Right atrium auricular region (tissue), 2 donors: ENCODE data around the gene STYXL2. TPM values are rescaled to one million over a fixed set of nuclear protein-coding genes. Genes with fewer than 3 reads are reported as not detected.

ENCODE experiments used
- DNase-seq: peaks from one replicate; pipeline ENCODE4 v3.0.0-alpha.2; 2019; ENCODE audit warnings: low spot score
- H3K27ac ChIP-seq, 2 donors: fragments of 200-600 bp; sonication (generic); 1 replicate in 1 of 2; 2 replicates in 1 of 2; pipeline ENCODE4 v1.5.1; 2016 to 2019
- H3K27me3 ChIP-seq, 2 donors: fragments of 200-600 bp; sonication (generic); one replicate each; pipeline versions ENCODE4 v1.5.1 to v1.6.0; 2017 to 2019
- H3K36me3 ChIP-seq: fragments of 200-600 bp; sonication (generic); one replicate; pipeline ENCODE4 v1.5.1; 2016
- H3K4me1 ChIP-seq, 2 donors: fragments of 200-600 bp; sonication (generic); one replicate each; pipeline versions ENCODE4 v1.5.1 to v1.6.0; 2017 to 2019
- H3K4me3 ChIP-seq, 2 donors: fragments of 200-600 bp; sonication (generic); 1 replicate in 1 of 2; 2 replicates in 1 of 2; pipeline ENCODE4 v1.5.1; 2017 to 2019; ENCODE audit warnings: mild to moderate bottlenecking in 1 of 2, moderate library complexity in 1 of 2
- H3K9me3 ChIP-seq, 2 donors: fragments of 200-600 bp; sonication (generic); one replicate each; pipeline ENCODE4 v1.5.1; 2019
- CTCF ChIP-seq, 2 donors: fragments of 200-600 bp; sonication (generic); IDR thresholded peaks; one replicate each; pipeline ENCODE4 v1.5.1; 2019; ENCODE audit warnings: antibody characterized with exemption in 2 of 2
- total RNA-seq, 2 donors: library from RNA; depleted of rRNA; stranded (reverse); fragments of >200 nt; gene quantifications; one replicate each; pipeline ENCODE4 v1.1.0, GENCODE V29; 2016

The STYXL2 gene
- total RNA-seq, 2 donors from 2014 or later = 60.2 to 148 TPM

- DNase-seq = no peak
- TF ChIP-seq CTCF (IDR thresholded peaks at IDR 0.05) = no peak
- H3K9me3 ChIP-seq = no peaks in the 10 kb centered on the region
- H3K36me3 ChIP-seq = peaks cover 85% of the 10 kb centered on the region
- peaks cover 0 to 7% of the 10 kb centered on the region in 2 donors for H3K4me1 ChIP-seq
- no peaks in the 10 kb centered on the region for H3K27me3 ChIP-seq
- H3K4me3 ChIP-seq = no peak overlapping the region
- no peak overlapping the region for H3K27ac ChIP-seq
These were observed 24.3 kb downstream of the STYXL2 start for GRCh38 chr1:167118188-167118587.

GRCh38 chr1:167119696-167120095, 25.8 kb downstream of the STYXL2 start:
- DNase-seq = no peak
- Histone ChIP-seq H3K9me3 (no peaks in the 10 kb centered on the region), H3K4me1 (peaks cover 0 to 7% of the 10 kb centered on the region in 2 donors), H3K27ac (no peak overlapping the region), H3K36me3 (peaks cover 84% of the 10 kb centered on the region), H3K27me3 (no peaks in the 10 kb centered on the region), H3K4me3 (no peak overlapping the region)
- no peak for TF ChIP-seq CTCF (IDR thresholded peaks at IDR 0.05)

GRCh38 chr1:167120899-167121298, 27.0 kb downstream of the STYXL2 start:
- peaks cover 0 to 7% of the 10 kb centered on the region in 2 donors for H3K4me1 ChIP-seq
- H3K27ac ChIP-seq = no peak overlapping the region
- H3K36me3 ChIP-seq = peaks cover 84% of the 10 kb centered on the region
- TF ChIP-seq CTCF (IDR thresholded peaks at IDR 0.05) = no peak
- peak overlapping the region in 1 of 2 donors; percentile 36 for H3K4me3 ChIP-seq
- H3K27me3 ChIP-seq = no peaks in the 10 kb centered on the region
- no peak for DNase-seq
- H3K9me3 ChIP-seq = no peaks in the 10 kb centered on the region

GRCh38 chr1:167121375-167122120, 27.7 kb downstream of the STYXL2 start:
- H3K36me3 ChIP-seq = peaks cover 89% of the 10 kb centered on the region
- no peak for TF ChIP-seq CTCF (IDR thresholded peaks at IDR 0.05)
- no peak overlapping the region for H3K27ac ChIP-seq

GRCh38 chr1:167122121-167122480, 28.2 kb downstream of the STYXL2 start:
- Histone ChIP-seq H3K4me1 (peaks cover 0 to 7% of the 10 kb centered on the region in 2 donors), H3K27me3 (no peaks in the 10 kb centered on the region), H3K9me3 (no peaks in the 10 kb centered on the region), H3K27ac (no peak overlapping the region), H3K4me3 (no peak overlapping the region), H3K36me3 (peaks cover 89% of the 10 kb centered on the region)
- no peak for DNase-seq
- TF ChIP-seq CTCF (IDR thresholded peaks at IDR 0.05) = no peak

More at GRCh38 chr1:167121375-167122120, 27.7 kb downstream of the STYXL2 start:
- no peaks in the 10 kb centered on the region for H3K9me3 ChIP-seq
- peaks cover 0 to 7% of the 10 kb centered on the region in 2 donors for H3K4me1 ChIP-seq
- H3K27me3 ChIP-seq = no peaks in the 10 kb centered on the region
- peak overlapping the region; percentile 3 to 36 for H3K4me3 ChIP-seq
- no peak for DNase-seq

- H3K36me3 ChIP-seq = peaks cover 89% of the 10 kb centered on the region
- no peak for TF ChIP-seq CTCF (IDR thresholded peaks at IDR 0.05)
- H3K9me3 ChIP-seq = no peaks in the 10 kb centered on the region
- DNase-seq = no peak
- no peak overlapping the region for H3K4me3 ChIP-seq
- H3K27me3 ChIP-seq = no peaks in the 10 kb centered on the region
- H3K4me1 ChIP-seq = peaks cover 0 to 7% of the 10 kb centered on the region in 2 donors
- no peak overlapping the region for H3K27ac ChIP-seq
These were observed 28.7 kb downstream of the STYXL2 start for GRCh38 chr1:167122568-167122967.
